B cell (primary cell): Measurements from ENCODE around the gene FKBP2. TPM values are rescaled to one million over a fixed set of nuclear protein-coding genes. Genes with fewer than 3 reads are reported as not detected.

Experiments used
- ATAC-seq: fragments of 200-7000 bp; cut with Tn5 transposase; one replicate; pipeline ENCODE4 v1.10.0; 2021; ENCODE audit warnings: low read depth, mild to moderate bottlenecking, moderate number of reproducible peaks, moderate library complexity
- CTCF ChIA-PET: fragments of 350-600 bp; sonication (Branson Sonifier 250); formaldehyde crosslinking; loops from one replicate; lab custom pipeline; 2021; ENCODE audit warnings: antibody characterized with exemption, inconsistent platforms; lab: Charles Lee
- POLR2A ChIA-PET: fragments of 350-600 bp; sonication (Branson Sonifier 250); formaldehyde crosslinking; loops from one replicate; lab custom pipeline; 2021; ENCODE audit warnings: antibody characterized with exemption; lab: Charles Lee
- DNase-seq: peaks from one replicate; pipeline ENCODE4 v3.0.0; 2013
- H2AFZ ChIP-seq: 2 replicates; pipeline ENCODE4 v1.6.1; 2012; ENCODE audit warnings: mild to moderate bottlenecking, low read depth, low read length; ENCODE audit not compliant: insufficient read depth, poor library complexity, severe bottlenecking
- H3K27ac ChIP-seq, 2 donors: 1 replicate in 1 of 2; 2 replicates in 1 of 2; pipeline ENCODE4 v1.5.1; 2012 to 2013; ENCODE audit warnings: low read length in 2 of 2, mild to moderate bottlenecking in 2 of 2, moderate library complexity in 1 of 2
- H3K27me3 ChIP-seq, 4 experiments: fragments of 200-600 bp in 1 of 4; sonication (generic) in 1 of 4; replicated peaks in 1 of 4; 1 replicate in 2 of 4; 2 replicates in 2 of 4; pipeline versions ENCODE4 v1.6.1 to v1.7.0; 2013 to 2016; ENCODE audit warnings: low read length in 3 of 4, mild to moderate bottlenecking in 2 of 4, mixed read lengths in 1 of 4, moderate library complexity in 1 of 4; ENCODE audit not compliant: insufficient read depth in 4 of 4, control insufficient read depth in 3 of 4; ENCODE audit errors: control extremely low read depth in 1 of 4
- H3K36me3 ChIP-seq, 2 experiments: replicated peaks in 1 of 2; 1 replicate in 1 of 2; 2 replicates in 1 of 2; pipeline versions ENCODE4 v1.6.1 to v1.7.1; 2013; ENCODE audit warnings: low read length in 1 of 2; ENCODE audit not compliant: insufficient read depth in 2 of 2, control insufficient read depth in 1 of 2; ENCODE audit errors: control extremely low read depth in 1 of 2, extremely low read depth in 1 of 2
- H3K4me1 ChIP-seq, 2 donors: fragments of 200-600 bp in 1 of 2; sonication (generic) in 1 of 2; 1 replicate in 1 of 2; 2 replicates in 1 of 2; pipeline versions ENCODE4 v1.5.1 to v1.6.1; 2013 to 2017; ENCODE audit warnings: low read length in 2 of 2; ENCODE audit not compliant: control insufficient read depth in 2 of 2, insufficient read depth in 2 of 2
- H3K4me2 ChIP-seq: replicated peaks from 2 replicates; pipeline ENCODE3; 2012; ENCODE audit warnings: mild to moderate bottlenecking, low read depth, low read length; ENCODE audit not compliant: poor library complexity, severe bottlenecking
- H3K4me3 ChIP-seq, 5 experiments: fragments of 200-600 bp in 1 of 5; sonication (generic) in 1 of 5; 1 replicate in 3 of 5; 2 replicates in 2 of 5; pipeline versions ENCODE4 v1.5.1 to v1.7.0; 2011 to 2016; ENCODE audit warnings: low read length in 4 of 5, mild to moderate bottlenecking in 4 of 5, low read depth in 2 of 5, control low read depth in 1 of 5, moderate library complexity in 1 of 5; ENCODE audit not compliant: insufficient read depth in 1 of 5; ENCODE audit errors: control extremely low read depth in 1 of 5, extremely low read depth in 1 of 5
- H3K79me2 ChIP-seq: fragments of 200-600 bp; sonication (generic); one replicate; pipeline ENCODE4 v1.6.0; 2016; ENCODE audit warnings: low read length; ENCODE audit not compliant: control insufficient read depth, insufficient read depth
- H3K9ac ChIP-seq: fragments of 200-600 bp; sonication (generic); 2 replicates; pipeline ENCODE4 v1.6.1; 2017; ENCODE audit warnings: mild to moderate bottlenecking, low read length, moderate library complexity
- H3K9me3 ChIP-seq, 3 donors: one replicate each; pipeline versions ENCODE4 v1.6.1 to v1.7.1; 2013; ENCODE audit warnings: low read length in 2 of 3; ENCODE audit not compliant: control insufficient read depth in 2 of 3, insufficient read depth in 1 of 3; ENCODE audit errors: control extremely low read depth in 1 of 3
- H4K20me1 ChIP-seq: 2 replicates; pipeline ENCODE4 v1.6.0; 2012; ENCODE audit warnings: mild to moderate bottlenecking, low read length; ENCODE audit not compliant: insufficient read depth, control insufficient read depth, poor library complexity, severe bottlenecking
- H3K27ac Mint-ChIP-seq: one replicate; pipeline ENCODE4 v1.8.0; 2021; ENCODE audit warnings: mixed read lengths
- H3K27me3 Mint-ChIP-seq: one replicate; pipeline ENCODE4 v1.8.0; 2021; ENCODE audit warnings: mixed read lengths
- H3K4me1 Mint-ChIP-seq: one replicate; pipeline ENCODE4 v1.8.0; 2021; ENCODE audit warnings: mixed read lengths
- H3K4me3 Mint-ChIP-seq: one replicate; pipeline ENCODE4 v1.8.0; 2021; ENCODE audit warnings: mixed read lengths
- H3K9me3 Mint-ChIP-seq: one replicate; pipeline ENCODE4 v1.8.0; 2022; ENCODE audit warnings: mixed read lengths; ENCODE audit not compliant: insufficient read depth
- CTCF ChIP-seq: fragments of 200-600 bp; IDR thresholded peaks from one replicate; pipeline ENCODE4 v1.8.0; 2022; ENCODE audit warnings: antibody characterized with exemption, mild to moderate bottlenecking
- EZH2 ChIP-seq: IDR thresholded peaks from 2 replicates; pipeline ENCODE4 v1.6.1; 2012; ENCODE audit warnings: borderline replicate concordance, low read depth, mild to moderate bottlenecking, moderate library complexity, low read length; ENCODE audit not compliant: insufficient read depth, poor library complexity, severe bottlenecking
- WGBS: methylation state at CpG from one replicate; pipeline ENCODE4 v1.1.5; 2013; ENCODE audit warnings: missing lambda C conversion rate; ENCODE audit not compliant: insufficient coverage; 5-methylcytosine and 5-hydroxymethylcytosine counted together
- intact Hi-C: fragments of 100-400 bp; cut with micrococcal nuclease; formaldehyde crosslinking; loops from one replicate; pipeline ENCODE4 v1.10.0; 2022
- polyA plus RNA-seq: library from polyadenylated mRNA; depleted of rRNA; stranded (reverse); fragments of >200 nt; gene quantifications from 2 replicates; pipeline ENCODE4 v1.2.3, GENCODE V29; 2012
- total RNA-seq, 2 donors: library from RNA; stranded (reverse); fragments of 120-200 nt in 1 of 2; gene quantifications; 1 replicate in 1 of 2; 2 replicates in 1 of 2; pipeline versions ENCODE4 v1.2.3 to v1.2.4, GENCODE V29; 2013 to 2022

Gene FKBP2
- total and polyA plus RNA-seq, 2 donors (not counting 1 experiment from before 2014, with no cell fraction given) = 23.7 to 38.2 TPM

GRCh38 chr11:64251016-64251752, 10.3 kb downstream of the FKBP2 start, which contains the start of gene PLCB3:
Gene PLCB3, plus strand, starts transcription at chr11:64251530. Its CDS starts 120 bp downstream, at chr11:64251650.
- CTCF ChIA-PET = interaction anchor here (0.8 to 10.4 kb wide), 17 partner anchors 10 to 104 kb away, joined by 3 to 141 read pairs (median 6); partner anchors contain the start of genes BAD, CATSPERZ, DNAJC4 and FERMT3
- ATAC-seq = peak; percentile 66
- H3K9ac ChIP-seq = peak within 1 kb of the TSS; percentile 76
- no peaks in the 10 kb centered on the region for H3K36me3 ChIP-seq
- peaks cover 4% of the 10 kb centered on the region for H3K79me2 ChIP-seq
- Mint-ChIP-seq H3K9me3 (no peaks in the 10 kb centered on the region), H3K4me1 (peaks cover 22% of the 10 kb centered on the region), H3K27me3 (no peaks in the 10 kb centered on the region), H3K4me3 (peak within 1 kb of the TSS; percentile 89), H3K27ac (peak within 1 kb of the TSS; percentile 80)
- H3K4me2 ChIP-seq = peak within 1 kb of the TSS; percentile 90
- TF ChIP-seq EZH2 = no peak
- peak; percentile 78 for TF ChIP-seq CTCF
- WGBS = under 1% methylated on average over 75 of the region's 75 CpGs
- peaks cover 17 to 36% of the 10 kb centered on the region in 2 donors for H3K4me1 ChIP-seq
- H3K4me3 ChIP-seq = peak within 1 kb of the TSS; percentile 39 to 87 (median 63)
- H4K20me1 ChIP-seq = no peaks in the 10 kb centered on the region
- peak; percentile 78 for DNase-seq
- H3K27ac ChIP-seq = no peak within 1 kb of the TSS
- no peaks in the 10 kb centered on the region for H3K9me3 ChIP-seq
- POLR2A ChIA-PET = interaction anchor here (0.6 to 1.8 kb wide), 5 partner anchors 18 to 67 kb away, joined by 3 to 7 read pairs (median 5); partner anchors contain the start of genes BAD, GPR137 and PRDX5
- peak within 1 kb of the TSS; percentile 82 for H2AFZ ChIP-seq
- H3K27me3 ChIP-seq = no peaks in the 10 kb centered on the region
- intact Hi-C loops = loop anchor here (1.0 kb wide), 4 partner anchors 18 to 53 kb away; partner anchors contain the start of genes BAD, NUDT22 and TRPT1

- DNase-seq (no peak), ATAC-seq (no peak)
- Histone ChIP-seq H3K27me3 (no peaks in the 10 kb centered on the region), H2AFZ (peak overlapping the region; percentile 82), H3K4me1 (peaks cover 17 to 35% of the 10 kb centered on the region in 2 donors), H3K9ac (peak overlapping the region; percentile 76), H3K27ac (no peak overlapping the region), H3K4me2 (peak overlapping the region; percentile 90), H3K9me3 (no peaks in the 10 kb centered on the region), H3K79me2 (peaks cover 4% of the 10 kb centered on the region), H4K20me1 (no peaks in the 10 kb centered on the region), H3K36me3 (no peaks in the 10 kb centered on the region), H3K4me3 (peak overlapping the region; percentile 39 to 87 (median 63))
- ChIA-PET POLR2A (interaction anchor here (0.7 to 1.2 kb wide), 3 partner anchors 9 to 33 kb away, joined by 3 to 6 read pairs (median 5); partner anchors contain the start of genes BAD and GPR137), CTCF (interaction anchor here (0.7 to 10.4 kb wide), 13 partner anchors 10 to 104 kb away, joined by 3 to 141 read pairs (median 6); partner anchors contain the start of genes CATSPERZ, FERMT3, FKBP2 and NUDT22)
- TF ChIP-seq CTCF (no peak), EZH2 (no peak)
- intact Hi-C loops = loop anchor here (1.0 kb wide), 4 partner anchors 18 to 53 kb away; partner anchors contain the start of genes BAD, NUDT22 and TRPT1
- no peaks in the 10 kb centered on the region for H3K9me3 Mint-ChIP-seq
- 0% methylated on average over 18 of the region's 18 CpGs for WGBS
- H3K27me3 Mint-ChIP-seq = no peaks in the 10 kb centered on the region
- H3K27ac Mint-ChIP-seq = peak overlapping the region; percentile 76
- peaks cover 22% of the 10 kb centered on the region for H3K4me1 Mint-ChIP-seq
- H3K4me3 Mint-ChIP-seq = peak overlapping the region; percentile 88
Observed at GRCh38 chr11:64251753-64252002, 10.8 kb downstream of the FKBP2 start.
